ENCODE results near the gene SLC35C1. TPM values are rescaled to one million over a fixed set of nuclear protein-coding genes. Genes with fewer than 3 reads are reported as not detected.
A peak's percentile ranks its signal among the peaks of the same experiment; 100 is the strongest.

SLC35C1 gene
- total and polyA plus RNA-seq, 8 donors: 6.6 to 30.7 (median 7.7) TPM

GRCh38 chr11:45852712-45853101, 47.8 kb downstream of the SLC35C1 start:
- ATAC-seq (no peak), DNase-seq (no peak)
- H3K4me3 ChIP-seq: no peak overlapping the region
- H3K36me3 ChIP-seq: peaks cover 0 to 26% of the 10 kb centered on the region in 2 donors
- H3K4me1 ChIP-seq: peaks cover 32 to 62% of the 10 kb centered on the region in 2 donors
- H3K9me3 ChIP-seq: no peaks in the 10 kb centered on the region
- no peaks in the 10 kb centered on the region for H3K27me3 ChIP-seq
- H3K27ac ChIP-seq: no peak overlapping the region
- intact Hi-C loops (cut with DNase I): no loop called here
- no peak for TF ChIP-seq CTCF (IDR thresholded peaks at IDR 0.05)

- Histone ChIP-seq H3K27me3 (no peaks in the 10 kb centered on the region), H3K4me1 (peaks cover 39 to 62% of the 10 kb centered on the region in 2 donors), H3K9me3 (no peaks in the 10 kb centered on the region), H3K4me3 (no peak overlapping the region), H3K27ac (no peak overlapping the region), H3K36me3 (peaks cover 0 to 32% of the 10 kb centered on the region in 2 donors)
- DNase-seq: no peak
- no peak for ATAC-seq
- intact Hi-C loops (cut with DNase I): no loop called here
- TF ChIP-seq CTCF (IDR thresholded peaks at IDR 0.05): no peak
These were observed 48.6 kb downstream of the SLC35C1 start for GRCh38 chr11:45853332-45854219.

- H3K27me3 ChIP-seq: no peaks in the 10 kb centered on the region
- H3K4me1 ChIP-seq: peaks cover 47 to 61% of the 10 kb centered on the region in 2 donors
- intact Hi-C loops (cut with DNase I): no loop called here
- no peak for ATAC-seq
- no peak for TF ChIP-seq CTCF (IDR thresholded peaks at IDR 0.05)
- no peak overlapping the region for H3K4me3 ChIP-seq
- no peak for DNase-seq
- H3K36me3 ChIP-seq: peaks cover 0 to 50% of the 10 kb centered on the region in 2 donors
- no peaks in the 10 kb centered on the region for H3K9me3 ChIP-seq
- H3K27ac ChIP-seq: peak overlapping the region in 1 of 2 donors; percentile 90
These were observed 50.4 kb downstream of the SLC35C1 start for GRCh38 chr11:45855308-45855707.

- H3K27me3 ChIP-seq: no peaks in the 10 kb centered on the region
- ATAC-seq: no peak
These were observed 51.1 kb downstream of the SLC35C1 start for GRCh38 chr11:45856044-45856468.

More at GRCh38 chr11:45856044-45856468, 51.1 kb downstream of the SLC35C1 start:
- peaks cover 0 to 57% of the 10 kb centered on the region in 2 donors for H3K36me3 ChIP-seq
- intact Hi-C loops (cut with DNase I): no loop called here
- H3K4me3 ChIP-seq: no peak overlapping the region
- no peak for TF ChIP-seq CTCF (IDR thresholded peaks at IDR 0.05)
- peaks cover 42 to 58% of the 10 kb centered on the region in 2 donors for H3K4me1 ChIP-seq
- no peak for DNase-seq
- H3K27ac ChIP-seq: peak overlapping the region in 1 of 2 donors; percentile 90
- no peaks in the 10 kb centered on the region for H3K9me3 ChIP-seq
